Epithelial cell of esophagus (primary cell): ENCODE data around the gene ZNF234.

Experiments
- DNase-seq: peaks from one replicate; pipeline ENCODE4 v3.0.0; 2010; ENCODE audit warnings: low read depth
- H3K4me3 ChIP-seq: 2 replicates; pipeline ENCODE4 v1.5.1; 2011; ENCODE audit warnings: mild to moderate bottlenecking, low read length, control low read depth
- TF ChIP-seq, protein P1 (sequence below): IDR thresholded peaks from 2 replicates; pipeline ENCODE4 v1.5.1; 2011; ENCODE audit warnings: low read depth, mild to moderate bottlenecking, low read length, control low read depth, inconsistent platforms; ENCODE audit not compliant: insufficient read depth; ENCODE audit errors: missing control alignments

ZNF234 gene

DNA sequence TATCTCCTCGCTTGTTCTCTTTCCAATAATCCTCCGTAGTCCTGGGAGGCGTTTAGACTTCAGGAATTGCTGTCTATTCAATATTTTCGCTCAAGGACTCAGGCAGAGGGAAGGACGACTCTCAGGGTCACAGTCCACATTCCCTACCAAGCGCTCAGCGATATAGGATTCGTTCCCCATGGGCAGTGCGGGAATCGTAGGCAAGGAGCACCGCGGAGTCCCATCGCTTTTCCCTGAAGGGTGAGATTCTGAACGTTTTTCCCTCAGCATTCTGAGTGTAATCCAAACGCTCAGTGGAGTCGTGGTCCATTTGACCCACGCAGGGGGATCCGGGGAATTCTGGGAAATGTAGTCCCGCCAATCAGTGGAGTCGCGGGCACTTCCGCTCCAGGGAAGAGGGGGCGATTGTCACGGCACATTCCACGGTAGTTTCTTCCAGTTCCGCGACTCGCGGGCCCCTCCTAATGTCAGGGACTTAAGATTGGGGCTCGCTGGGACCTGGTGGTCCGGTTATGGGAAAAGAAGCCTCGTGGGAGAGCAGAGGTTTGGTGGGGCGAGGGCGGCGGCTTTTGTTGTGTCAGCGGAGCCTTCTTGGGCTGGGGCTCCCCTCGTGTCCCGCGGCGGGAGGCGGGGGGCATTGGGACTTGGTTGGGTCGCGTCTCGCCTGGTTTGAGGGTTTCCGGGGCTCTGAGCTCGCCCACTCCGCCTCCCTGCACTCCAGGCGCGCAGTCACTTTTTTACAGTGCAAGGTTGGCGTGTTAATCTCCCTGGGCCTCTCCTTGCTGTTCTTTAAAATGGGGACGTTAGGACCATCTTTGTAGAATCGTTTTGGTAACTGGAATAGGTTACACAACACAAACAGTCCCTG is at the start of gene ZNF234:
Gene ZNF234, plus strand, starts transcription at position 364 of the 868 bp plus-strand sequence. CDS start 3,079 bp downstream, outside the sequence.
- TF ChIP-seq, protein P1, sequence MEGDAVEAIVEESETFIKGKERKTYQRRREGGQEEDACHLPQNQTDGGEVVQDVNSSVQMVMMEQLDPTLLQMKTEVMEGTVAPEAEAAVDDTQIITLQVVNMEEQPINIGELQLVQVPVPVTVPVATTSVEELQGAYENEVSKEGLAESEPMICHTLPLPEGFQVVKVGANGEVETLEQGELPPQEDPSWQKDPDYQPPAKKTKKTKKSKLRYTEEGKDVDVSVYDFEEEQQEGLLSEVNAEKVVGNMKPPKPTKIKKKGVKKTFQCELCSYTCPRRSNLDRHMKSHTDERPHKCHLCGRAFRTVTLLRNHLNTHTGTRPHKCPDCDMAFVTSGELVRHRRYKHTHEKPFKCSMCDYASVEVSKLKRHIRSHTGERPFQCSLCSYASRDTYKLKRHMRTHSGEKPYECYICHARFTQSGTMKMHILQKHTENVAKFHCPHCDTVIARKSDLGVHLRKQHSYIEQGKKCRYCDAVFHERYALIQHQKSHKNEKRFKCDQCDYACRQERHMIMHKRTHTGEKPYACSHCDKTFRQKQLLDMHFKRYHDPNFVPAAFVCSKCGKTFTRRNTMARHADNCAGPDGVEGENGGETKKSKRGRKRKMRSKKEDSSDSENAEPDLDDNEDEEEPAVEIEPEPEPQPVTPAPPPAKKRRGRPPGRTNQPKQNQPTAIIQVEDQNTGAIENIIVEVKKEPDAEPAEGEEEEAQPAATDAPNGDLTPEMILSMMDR = no peak
- peak; percentile 81 for DNase-seq
- peak within 1 kb of the TSS; percentile 86 for H3K4me3 ChIP-seq

- TF ChIP-seq, protein P1 = no peak
- no peak for DNase-seq
- H3K4me3 ChIP-seq = no peak overlapping the region
These were observed 49.2 kb upstream of the ZNF234 start for GRCh38 chr19:44092108-44092507.

DNA sequence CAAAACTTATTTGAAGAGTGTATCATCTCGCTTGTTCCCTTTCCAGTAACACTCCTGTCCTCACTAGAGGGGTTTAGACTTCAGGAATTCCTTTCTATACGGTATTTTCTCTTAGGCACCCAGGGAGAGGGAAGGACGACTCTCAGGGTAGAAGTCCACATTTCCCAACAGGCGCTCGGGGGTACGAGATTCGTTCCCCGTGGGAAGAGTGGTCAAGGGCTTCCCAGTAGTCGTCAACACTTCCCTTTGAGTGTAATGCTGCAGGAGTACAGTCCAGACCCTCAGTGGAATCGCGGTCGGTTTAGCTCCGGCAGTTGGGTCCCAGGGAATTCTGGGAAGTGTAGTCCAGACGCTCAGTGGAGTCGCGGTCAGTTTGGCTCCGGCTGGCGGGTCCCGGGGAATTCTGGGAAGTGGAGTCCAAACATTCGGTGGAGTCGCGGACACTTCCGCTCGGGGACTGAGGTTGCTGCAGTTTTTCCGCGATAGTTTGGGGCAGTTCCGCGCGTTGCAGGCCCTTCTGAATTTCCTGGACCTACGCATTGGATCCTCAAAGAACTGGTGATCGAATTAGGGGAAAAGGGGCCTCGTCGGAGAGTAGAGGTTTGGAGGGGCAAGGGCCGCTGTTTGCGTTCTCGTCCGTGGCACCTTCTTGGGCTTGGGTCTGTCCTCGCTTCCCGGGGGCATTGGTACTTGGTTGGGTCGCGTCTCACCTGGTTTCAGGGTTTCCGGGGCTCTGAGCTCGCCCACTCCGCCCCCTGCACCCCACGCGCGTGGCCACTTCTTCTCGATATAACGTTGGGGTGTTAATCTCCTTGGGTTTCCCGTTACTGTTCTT is 47.2 kb upstream of the ZNF234 start, which contains the start of gene ZNF224:
Gene ZNF224, plus strand, starts transcription at position 431 of the 835 bp plus-strand sequence. CDS start 3,513 bp downstream, outside the sequence.
- H3K4me3 ChIP-seq = peak within 1 kb of the TSS; percentile 87
- TF ChIP-seq, protein P1 = no peak
- DNase-seq = peak; percentile 92

DNA sequence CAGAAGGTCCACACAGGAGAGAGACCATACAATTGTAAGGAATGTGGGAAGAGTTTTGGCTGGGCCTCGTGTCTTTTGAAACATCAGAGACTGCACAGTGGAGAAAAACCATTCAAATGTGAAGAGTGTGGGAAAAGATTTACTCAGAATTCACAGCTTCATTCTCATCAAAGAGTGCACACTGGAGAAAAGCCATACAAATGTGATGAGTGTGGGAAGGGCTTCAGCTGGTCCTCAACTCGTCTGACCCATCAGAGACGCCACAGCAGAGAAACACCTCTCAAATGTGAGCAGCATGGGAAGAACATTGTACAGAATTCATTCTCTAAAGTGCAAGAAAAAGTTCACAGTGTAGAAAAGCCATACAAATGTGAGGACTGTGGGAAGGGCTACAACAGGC is 33.6 kb upstream of the ZNF234 start:
- no peak for DNase-seq
- no peak overlapping the region for H3K4me3 ChIP-seq
- TF ChIP-seq, protein P1 = no peak

GRCh38 chr19:44109458-44109857 is 31.9 kb upstream of the ZNF234 start:
- TF ChIP-seq, protein P1 = no peak
- DNase-seq = no peak
- no peak overlapping the region for H3K4me3 ChIP-seq

GRCh38 chr19:44111910-44112463 is 29.4 kb upstream of the ZNF234 start:
- DNase-seq = peak; percentile 84
- H3K4me3 ChIP-seq = peak overlapping the region; percentile 93
- TF ChIP-seq, protein P1 = no peak
